Activated T-helper 1 cell treated with Interleukin-2 at 50 U/mL for 16 hours (primary cell): ENCODE results near the gene HDDC3.

Source experiments
- DNase-seq: peaks from one replicate; pipeline ENCODE4 v3.0.0-alpha.2; 2020; ENCODE audit warnings: low read depth

The HDDC3 gene

DNA sequence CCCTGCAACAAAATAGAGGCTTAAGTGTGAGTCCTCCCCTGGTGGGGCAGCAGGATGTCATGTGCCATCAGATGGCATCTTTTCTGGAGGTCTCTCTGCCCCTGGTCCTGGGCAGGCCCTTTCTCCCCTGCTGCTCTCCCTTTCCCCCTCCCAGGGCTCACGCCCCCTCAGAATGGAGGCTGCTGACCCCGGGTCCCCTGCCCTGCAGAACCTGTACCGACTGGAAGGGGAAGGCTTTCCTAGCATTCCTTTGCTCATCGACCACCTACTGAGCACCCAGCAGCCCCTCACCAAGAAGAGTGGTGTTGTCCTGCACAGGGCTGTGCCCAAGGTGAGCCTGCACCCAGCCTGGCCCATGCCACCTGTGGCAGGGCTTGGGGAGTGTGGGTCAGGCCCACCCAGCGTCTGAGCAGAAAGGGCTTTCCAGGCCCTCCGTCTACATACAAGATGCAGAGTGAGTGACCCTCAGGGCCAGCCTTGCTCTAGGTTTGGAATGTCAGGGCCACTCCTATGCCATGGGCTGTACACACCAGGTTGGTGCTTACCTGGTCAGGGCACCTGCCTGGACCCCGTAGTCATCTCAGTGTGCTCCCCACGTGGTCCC is 40.9 kb downstream of the HDDC3 start:
- no peak for DNase-seq

DNA sequence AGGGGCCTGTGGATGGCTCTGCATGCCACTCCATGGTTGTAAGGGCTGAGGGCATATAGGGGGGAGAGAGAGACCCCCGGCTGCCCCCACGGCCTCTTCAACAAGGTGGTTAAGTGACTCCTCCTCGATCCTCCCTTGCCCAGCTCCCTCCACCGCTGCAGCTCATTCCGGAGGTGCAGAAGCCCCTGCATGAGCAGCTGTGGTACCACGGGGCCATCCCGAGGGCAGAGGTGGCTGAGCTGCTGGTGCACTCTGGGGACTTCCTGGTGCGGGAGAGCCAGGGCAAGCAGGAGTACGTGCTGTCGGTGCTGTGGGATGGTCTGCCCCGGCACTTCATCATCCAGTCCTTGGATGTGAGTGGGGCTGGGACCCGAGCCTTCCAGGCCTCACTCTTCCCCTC is 41.5 kb downstream of the HDDC3 start:
- no peak for DNase-seq

DNA sequence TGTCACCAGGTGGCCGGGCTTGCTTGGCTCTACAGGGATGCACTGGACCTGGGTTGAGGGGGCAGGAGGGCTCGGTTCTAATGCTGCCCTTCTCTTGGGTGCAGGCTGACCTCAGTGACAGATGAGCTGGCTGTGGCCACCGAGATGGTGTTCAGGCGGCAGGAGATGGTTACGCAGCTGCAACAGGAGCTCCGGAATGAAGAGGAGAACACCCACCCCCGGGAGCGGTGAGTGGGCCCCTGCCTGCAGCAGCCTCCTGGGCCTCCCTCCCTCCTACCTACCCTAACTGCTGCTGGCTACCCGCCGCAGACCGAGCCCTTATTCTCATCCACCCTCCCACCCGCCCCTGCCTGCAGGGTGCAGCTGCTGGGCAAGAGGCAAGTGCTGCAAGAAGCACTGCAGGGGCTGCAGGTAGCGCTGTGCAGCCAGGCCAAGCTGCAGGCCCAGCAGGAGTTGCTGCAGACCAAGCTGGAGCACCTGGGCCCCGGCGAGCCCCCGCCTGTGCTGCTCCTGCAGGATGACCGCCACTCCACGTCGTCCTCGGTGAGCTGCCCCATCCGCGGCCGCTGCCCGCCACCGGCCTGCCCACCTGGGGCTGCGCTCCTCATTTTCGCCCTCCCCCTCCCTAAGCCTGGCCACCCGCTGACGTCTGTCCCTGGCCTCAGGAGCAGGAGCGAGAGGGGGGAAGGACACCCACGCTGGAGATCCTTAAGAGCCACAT is 42.5 kb downstream of the HDDC3 start:
- no peak for DNase-seq

DNA sequence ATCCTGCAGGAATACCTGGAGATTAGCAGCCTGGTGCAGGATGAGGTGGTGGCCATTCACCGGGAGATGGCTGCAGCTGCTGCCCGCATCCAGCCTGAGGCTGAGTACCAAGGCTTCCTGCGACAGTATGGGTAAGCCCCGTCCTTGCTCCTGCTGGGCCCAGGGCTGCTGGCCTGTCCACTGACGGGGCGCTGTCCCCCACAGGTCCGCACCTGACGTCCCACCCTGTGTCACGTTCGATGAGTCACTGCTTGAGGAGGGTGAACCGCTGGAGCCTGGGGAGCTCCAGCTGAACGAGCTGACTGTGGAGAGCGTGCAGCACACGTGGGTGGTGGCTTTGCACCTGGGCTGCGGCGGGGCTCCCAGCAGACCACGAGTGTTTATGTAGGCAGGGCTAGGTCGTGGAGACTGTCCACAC is 43.0 kb downstream of the HDDC3 start:
- no peak for DNase-seq

DNA sequence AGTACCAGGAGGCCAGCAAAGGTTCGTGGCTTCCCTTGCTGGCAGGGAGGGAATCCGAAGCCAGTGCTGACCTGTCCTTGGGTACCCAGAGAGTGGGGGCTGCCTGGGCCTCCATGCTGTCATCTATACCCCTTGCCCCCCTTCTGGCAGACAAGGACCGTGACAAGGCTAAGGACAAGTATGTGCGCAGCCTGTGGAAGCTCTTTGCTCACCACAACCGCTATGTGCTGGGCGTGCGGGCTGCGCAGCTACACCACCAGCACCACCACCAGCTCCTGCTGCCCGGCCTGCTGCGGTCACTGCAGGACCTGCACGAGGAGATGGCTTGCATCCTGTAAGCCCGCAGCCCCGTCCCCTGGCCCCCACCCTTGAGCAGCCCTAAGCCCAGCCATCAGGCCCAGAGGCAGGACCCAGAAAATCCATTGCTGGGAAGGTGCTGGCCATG is 45.3 kb downstream of the HDDC3 start:
- no peak for DNase-seq

DNA sequence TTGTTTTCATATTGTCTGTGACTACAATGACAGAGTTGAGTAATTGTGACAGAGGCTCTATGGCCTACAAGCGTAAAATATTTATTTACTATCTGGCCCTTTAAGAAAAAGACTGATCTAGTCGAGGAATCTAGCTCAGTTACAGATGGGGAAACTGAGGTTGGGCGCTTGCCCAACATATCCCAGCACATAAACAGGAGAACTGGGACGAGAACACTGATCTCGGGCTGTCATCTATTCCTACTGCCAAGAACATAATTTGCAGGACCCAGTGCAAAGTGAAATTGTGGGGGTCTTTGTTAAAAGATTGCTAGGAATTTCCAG is 46.1 kb downstream of the HDDC3 start:
- DNase-seq, result no peak

DNA sequence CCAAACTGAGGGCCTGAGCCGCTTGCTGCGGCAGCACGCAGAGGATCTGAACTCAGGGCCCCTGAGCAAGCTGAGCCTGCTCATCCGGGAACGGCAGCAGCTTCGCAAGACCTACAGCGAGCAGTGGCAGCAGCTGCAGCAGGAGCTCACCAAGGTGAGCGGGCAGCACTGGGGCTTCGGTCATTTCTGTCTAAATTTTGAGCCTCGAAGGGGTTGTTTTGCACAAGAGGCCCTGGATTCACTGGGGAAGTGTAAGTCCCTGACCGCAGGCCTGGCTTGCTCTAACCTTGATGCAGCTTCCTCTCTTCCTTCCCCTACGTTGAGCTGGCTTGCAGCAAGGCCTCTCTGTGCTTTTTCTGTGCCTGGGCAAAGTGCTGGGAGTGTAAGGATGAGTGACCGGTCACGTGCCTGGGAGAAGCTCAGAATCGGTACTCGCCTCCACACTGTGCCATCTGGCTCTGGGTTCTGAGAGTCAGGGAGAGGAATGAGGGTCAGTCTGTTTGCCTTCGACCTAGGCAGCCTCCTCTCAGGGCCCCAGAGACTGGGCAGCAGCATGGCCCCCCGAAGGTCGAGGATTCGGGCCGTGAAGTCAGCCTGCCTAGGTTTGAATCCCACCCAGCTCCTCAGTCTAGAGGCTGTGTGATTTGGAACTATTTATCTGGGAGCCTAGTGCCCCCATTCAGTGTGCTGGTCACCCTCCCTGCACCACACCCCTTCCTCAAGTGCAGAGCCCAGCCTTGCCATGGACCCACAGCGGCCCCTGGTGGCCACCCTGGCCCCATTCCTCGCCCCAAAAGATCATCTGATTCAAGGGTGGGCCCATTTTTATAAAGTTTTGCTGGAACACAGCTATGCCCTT is 46.7 kb downstream of the HDDC3 start:
- DNase-seq, result peak; percentile 57

DNA sequence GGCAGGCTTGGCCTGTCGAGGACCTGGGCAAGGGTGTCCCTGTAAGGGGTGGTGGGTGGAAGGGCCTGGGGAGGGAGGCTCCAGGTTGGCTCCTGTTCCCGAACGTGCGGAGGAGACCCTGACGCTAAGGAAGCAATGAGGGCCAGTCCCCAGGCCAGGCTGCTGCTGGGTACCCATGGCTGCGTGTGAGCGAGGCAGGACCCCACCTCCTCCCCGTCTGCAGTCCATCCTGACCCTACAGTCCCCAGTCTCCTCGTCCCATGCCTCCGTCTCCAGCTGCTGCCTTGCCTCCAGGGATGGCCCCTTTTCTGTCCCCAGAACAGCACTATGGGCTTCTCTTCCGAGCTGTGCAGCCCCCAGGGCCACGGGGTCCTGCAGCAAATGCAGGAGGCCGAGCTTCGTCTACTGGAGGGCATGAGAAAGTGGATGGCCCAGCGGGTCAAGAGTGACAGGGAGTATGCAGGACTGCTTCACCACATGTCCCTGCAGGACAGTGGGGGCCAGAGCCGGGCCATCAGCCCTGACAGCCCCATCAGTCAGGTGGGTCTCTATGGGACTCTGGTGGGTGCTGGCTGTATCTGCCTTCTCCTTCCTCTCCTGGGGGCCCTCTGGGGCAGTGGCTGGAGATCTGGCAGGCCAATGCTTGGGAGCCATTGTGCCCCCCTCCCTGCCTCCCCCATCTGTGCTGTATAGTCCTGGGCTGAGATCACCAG is 47.5 kb downstream of the HDDC3 start:
- DNase-seq, result no peak

DNA sequence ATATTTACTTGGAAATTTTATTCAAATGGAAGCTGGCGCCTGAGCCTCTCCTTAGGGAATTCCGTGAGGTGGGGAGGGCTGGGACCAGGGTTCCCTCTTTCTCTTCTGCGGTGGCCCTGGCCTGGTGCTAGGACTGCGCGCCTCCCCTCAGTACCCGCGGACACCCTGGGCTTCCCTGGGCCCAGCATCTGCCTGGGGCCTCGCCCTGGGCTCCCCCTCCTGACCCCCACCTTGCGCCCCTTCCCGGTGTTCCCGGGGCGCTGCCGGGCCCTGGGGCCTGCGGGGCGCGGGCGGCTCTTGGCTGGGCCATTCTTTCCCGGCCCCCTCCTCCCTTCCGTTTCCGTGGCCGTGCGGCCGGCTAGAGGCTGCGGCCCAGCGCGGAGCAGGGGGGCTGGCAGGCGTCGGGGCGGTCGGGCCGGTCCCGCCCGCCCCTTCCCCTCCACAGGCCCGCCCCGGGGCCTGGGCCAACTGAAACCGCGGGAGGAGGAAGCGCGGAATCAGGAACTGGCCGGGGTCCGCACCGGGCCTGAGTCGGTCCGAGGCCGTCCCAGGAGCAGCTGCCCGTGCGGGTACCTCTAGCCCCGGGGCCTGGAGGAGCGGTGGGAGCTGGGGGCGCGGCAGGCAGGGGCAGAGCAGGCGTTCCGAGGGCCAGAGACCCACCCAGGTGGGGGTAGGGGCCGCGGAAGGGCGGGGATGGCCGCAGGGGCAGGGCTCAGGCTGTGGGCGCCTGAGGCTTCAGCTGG is 48.2 kb downstream of the HDDC3 start, which contains the start of gene FES:
FES (plus strand) TSS at position 529 of the 743 bp plus-strand sequence. CDS start 542 bp downstream, outside the sequence.
- DNase-seq, result no peak

DNA sequence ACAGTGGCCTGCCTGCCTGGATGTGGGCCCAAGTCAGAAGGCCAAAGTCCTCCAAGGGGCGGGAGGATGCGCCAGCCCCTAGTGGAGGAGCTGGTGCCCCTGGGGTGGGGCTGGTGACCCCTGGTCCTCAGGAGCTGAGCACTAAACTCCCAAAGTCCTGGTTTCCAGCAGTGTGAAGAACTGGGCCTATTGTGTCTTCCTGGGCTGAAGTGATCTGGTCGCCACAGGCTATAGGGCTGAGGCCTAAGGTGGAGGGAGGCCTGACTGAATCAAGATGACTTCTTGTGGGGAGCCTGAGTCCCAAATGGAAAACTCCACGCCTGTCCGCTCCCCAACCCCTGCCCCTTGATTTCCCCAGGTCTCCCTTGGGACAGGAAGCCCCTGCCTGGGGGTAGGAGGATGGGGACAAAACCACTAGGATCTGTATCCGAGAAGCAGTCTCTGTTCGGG is 48.8 kb downstream of the HDDC3 start:
- no peak for DNase-seq

DNA sequence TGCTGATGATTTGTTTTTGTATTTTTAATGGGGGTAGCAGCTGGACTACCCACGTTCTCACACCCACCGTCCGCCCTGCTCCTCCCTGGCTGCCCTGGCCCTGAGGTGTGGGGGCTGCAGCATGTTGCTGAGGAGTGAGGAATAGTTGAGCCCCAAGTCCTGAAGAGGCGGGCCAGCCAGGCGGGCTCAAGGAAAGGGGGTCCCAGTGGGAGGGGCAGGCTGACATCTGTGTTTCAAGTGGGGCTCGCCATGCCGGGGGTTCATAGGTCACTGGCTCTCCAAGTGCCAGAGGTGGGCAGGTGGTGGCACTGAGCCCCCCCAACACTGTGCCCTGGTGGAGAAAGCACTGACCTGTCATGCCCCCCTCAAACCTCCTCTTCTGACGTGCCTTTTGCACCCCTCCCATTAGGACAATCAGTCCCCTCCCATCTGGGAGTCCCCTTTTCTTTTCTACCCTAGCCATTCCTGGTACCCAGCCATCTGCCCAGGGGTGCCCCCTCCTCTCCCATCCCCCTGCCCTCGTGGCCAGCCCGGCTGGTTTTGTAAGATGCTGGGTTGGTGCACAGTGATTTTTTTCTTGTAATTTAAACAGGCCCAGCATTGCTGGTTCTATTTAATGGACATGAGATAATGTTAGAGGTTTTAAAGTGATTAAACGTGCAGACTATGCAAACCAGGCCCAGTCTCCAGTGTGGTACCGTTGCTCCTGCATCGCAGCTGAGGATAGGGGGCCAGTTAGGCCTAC is 49.4 kb downstream of the HDDC3 start:
- DNase-seq, result no peak

DNA sequence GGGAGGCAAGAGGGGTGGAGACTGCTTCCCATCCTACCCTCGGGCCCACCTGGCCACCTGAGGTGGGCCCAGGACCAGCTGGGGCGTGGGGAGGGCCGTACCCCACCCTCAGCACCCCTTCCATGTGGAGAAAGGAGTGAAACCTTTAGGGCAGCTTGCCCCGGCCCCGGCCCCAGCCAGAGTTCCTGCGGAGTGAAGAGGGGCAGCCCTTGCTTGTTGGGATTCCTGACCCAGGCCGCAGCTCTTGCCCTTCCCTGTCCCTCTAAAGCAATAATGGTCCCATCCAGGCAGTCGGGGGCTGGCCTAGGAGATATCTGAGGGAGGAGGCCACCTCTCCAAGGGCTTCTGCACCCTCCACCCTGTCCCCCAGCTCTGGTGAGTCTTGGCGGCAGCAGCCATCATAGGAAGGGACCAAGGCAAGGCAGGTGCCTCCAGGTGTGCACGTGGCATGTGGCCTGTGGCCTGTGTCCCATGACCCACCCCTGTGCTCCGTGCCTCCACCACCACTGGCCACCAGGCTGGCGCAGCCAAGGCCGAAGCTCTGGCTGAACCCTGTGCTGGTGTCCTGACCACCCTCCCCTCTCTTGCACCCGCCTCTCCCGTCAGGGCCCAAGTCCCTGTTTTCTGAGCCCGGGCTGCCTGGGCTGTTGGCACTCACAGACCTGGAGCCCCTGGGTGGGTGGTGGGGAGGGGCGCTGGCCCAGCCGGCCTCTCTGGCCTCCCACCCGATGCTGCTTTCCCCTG is 50.2 kb downstream of the HDDC3 start:
- DNase-seq, result no peak

DNA sequence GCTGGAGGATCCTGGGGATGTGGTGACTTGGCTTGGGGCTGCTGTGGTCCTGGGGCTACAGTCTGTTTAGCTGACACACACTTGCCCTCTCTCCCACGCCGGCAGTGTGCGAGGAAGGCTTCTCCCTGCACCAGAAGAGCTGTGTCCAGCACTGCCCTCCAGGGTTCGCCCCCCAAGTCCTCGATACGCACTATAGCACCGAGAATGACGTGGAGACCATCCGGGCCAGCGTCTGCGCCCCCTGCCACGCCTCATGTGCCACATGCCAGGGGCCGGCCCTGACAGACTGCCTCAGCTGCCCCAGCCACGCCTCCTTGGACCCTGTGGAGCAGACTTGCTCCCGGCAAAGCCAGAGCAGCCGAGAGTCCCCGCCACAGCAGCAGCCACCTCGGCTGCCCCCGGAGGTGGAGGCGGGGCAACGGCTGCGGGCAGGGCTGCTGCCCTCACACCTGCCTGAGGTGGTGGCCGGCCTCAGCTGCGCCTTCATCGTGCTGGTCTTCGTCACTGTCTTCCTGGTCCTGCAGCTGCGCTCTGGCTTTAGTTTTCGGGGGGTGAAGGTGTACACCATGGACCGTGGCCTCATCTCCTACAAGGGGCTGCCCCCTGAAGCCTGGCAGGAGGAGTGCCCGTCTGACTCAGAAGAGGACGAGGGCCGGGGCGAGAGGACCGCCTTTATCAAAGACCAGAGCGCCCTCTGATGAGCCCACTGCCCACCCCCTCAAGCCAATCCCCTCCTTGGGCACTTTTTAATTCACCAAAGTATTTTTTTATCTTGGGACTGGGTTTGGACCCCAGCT is 51.0 kb downstream of the HDDC3 start:
- no peak for DNase-seq

DNA sequence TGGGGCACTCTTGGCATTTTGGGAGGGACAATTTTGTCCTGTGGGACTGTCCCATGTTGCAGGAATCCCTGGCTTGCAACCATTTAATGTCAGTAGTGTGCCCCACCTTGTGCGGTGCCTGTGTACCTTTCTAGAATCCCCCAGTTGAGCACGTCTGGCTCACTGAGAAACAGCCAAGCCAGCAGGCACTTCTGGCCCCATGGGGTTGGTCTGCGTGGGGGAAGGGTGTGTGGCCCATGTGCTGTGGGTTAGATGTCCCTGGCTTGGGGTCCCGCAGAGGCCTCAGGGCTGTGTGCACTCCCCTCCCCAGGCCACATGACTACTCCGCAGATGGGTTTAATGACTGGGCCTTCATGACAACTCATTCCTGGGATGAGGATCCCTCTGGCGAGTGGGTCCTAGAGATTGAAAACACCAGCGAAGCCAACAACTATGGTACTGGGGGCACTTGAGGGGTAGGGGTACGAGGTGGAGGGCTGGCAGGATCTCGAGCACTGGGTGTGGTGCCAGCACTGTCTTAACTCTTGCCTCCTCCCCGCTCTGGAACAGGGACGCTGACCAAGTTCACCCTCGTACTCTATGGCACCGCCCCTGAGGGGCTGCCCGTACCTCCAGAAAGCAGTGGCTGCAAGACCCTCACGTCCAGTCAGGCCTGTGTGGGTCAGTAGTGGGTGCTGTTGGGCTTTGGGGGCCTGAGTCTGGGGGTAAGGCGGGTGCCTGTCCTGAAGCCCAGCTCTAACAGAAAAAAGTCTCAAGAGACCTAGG is 51.8 kb downstream of the HDDC3 start:
- no peak for DNase-seq
